NB4 (cell line): Measurements from ENCODE around the gene SCD5.

ENCODE experiments used
- MYC ChIP-seq: IDR thresholded peaks from 2 replicates; pipeline ENCODE4 v1.6.1; 2011; ENCODE audit warnings: low read depth, low read length
- POLR2A ChIP-seq: IDR thresholded peaks from 2 replicates; pipeline ENCODE4 v1.6.1; 2011; ENCODE audit warnings: mild to moderate bottlenecking; ENCODE audit not compliant: insufficient read length; ENCODE audit errors: extremely low read depth
- TF ChIP-seq, protein P1 (sequence below): IDR thresholded peaks from one replicate; pipeline ENCODE4 v1.5.1; 2012; ENCODE audit warnings: low read depth, low read length
- TF ChIP-seq, protein P2 (sequence below): IDR thresholded peaks from 2 replicates; pipeline ENCODE4 v1.6.1; 2011; ENCODE audit warnings: low read depth, low read length

DNA sequence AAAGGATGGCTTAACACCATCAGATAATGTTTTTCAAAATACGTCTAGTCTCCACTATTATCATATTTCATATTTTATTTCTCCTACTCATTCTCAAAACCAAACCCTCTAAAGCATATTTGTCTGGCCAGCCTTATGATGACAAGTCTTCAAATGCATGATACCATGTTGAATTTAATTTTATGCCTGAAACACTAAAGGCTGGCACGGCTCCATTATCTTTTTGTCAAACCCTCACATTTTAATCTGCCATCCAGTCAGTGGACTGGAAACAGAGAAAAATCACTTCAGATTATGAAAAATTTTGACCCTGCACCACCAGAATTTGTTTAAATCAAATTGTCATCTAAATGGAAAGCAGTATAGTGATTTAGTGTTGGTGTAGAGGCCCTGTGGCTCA lies 42.9 kb downstream of the SCD5 start:
- TF ChIP-seq, protein P1, sequence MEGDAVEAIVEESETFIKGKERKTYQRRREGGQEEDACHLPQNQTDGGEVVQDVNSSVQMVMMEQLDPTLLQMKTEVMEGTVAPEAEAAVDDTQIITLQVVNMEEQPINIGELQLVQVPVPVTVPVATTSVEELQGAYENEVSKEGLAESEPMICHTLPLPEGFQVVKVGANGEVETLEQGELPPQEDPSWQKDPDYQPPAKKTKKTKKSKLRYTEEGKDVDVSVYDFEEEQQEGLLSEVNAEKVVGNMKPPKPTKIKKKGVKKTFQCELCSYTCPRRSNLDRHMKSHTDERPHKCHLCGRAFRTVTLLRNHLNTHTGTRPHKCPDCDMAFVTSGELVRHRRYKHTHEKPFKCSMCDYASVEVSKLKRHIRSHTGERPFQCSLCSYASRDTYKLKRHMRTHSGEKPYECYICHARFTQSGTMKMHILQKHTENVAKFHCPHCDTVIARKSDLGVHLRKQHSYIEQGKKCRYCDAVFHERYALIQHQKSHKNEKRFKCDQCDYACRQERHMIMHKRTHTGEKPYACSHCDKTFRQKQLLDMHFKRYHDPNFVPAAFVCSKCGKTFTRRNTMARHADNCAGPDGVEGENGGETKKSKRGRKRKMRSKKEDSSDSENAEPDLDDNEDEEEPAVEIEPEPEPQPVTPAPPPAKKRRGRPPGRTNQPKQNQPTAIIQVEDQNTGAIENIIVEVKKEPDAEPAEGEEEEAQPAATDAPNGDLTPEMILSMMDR = no peak
- TF ChIP-seq POLR2A (no peak), MYC (no peak)
- TF ChIP-seq, protein P2, sequence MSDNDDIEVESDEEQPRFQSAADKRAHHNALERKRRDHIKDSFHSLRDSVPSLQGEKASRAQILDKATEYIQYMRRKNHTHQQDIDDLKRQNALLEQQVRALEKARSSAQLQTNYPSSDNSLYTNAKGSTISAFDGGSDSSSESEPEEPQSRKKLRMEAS = no peak
